Stimulated activated naive CD8-positive, alpha-beta T cell treated with anti-CD3 and anti-CD28 coated beads, Interleukin-15, Interleukin-2, amounts not matched to agents 100 ng/mL and 50 ng/mL, for 24 hours (primary cell): Measurements from ENCODE around the gene CCDC172.

Source experiments
- H3K27ac Mint-ChIP-seq: one replicate; pipeline ENCODE4 v1.8.0; 2021; ENCODE audit warnings: mild to moderate bottlenecking, mixed read lengths
- H3K27me3 Mint-ChIP-seq: one replicate; pipeline ENCODE4 v1.8.0; 2021; ENCODE audit warnings: mixed read lengths
- H3K36me3 Mint-ChIP-seq: one replicate; pipeline ENCODE4 v1.8.0; 2021; ENCODE audit warnings: low read depth, mixed read lengths
- H3K4me1 Mint-ChIP-seq: one replicate; pipeline ENCODE4 v1.8.0; 2021; ENCODE audit warnings: low read depth, mixed read lengths
- H3K4me3 Mint-ChIP-seq: one replicate; pipeline ENCODE4 v1.8.0; 2021; ENCODE audit warnings: mild to moderate bottlenecking, mixed read lengths
- H3K9me3 Mint-ChIP-seq: one replicate; pipeline ENCODE4 v1.8.0; 2021; ENCODE audit warnings: mixed read lengths

Gene CCDC172

GRCh38 chr10:116311706-116312490, 12.3 kb upstream of the CCDC172 start:
- Mint-ChIP-seq H3K4me3 (no peak overlapping the region), H3K4me1 (no peaks in the 10 kb centered on the region), H3K9me3 (no peaks in the 10 kb centered on the region), H3K36me3 (no peaks in the 10 kb centered on the region), H3K27ac (no peak overlapping the region), H3K27me3 (no peaks in the 10 kb centered on the region)

GRCh38 chr10:116312548-116312947, 11.7 kb upstream of the CCDC172 start:
- Mint-ChIP-seq H3K4me3 (no peak overlapping the region), H3K4me1 (no peaks in the 10 kb centered on the region), H3K27ac (no peak overlapping the region), H3K27me3 (no peaks in the 10 kb centered on the region), H3K36me3 (no peaks in the 10 kb centered on the region), H3K9me3 (no peaks in the 10 kb centered on the region)

GRCh38 chr10:116316503-116316902, 7.7 kb upstream of the CCDC172 start:
- Mint-ChIP-seq H3K27me3 (no peaks in the 10 kb centered on the region), H3K27ac (no peak overlapping the region), H3K4me3 (no peak overlapping the region), H3K36me3 (no peaks in the 10 kb centered on the region), H3K4me1 (no peaks in the 10 kb centered on the region), H3K9me3 (no peaks in the 10 kb centered on the region)

GRCh38 chr10:116324951-116325635, 845 bp downstream of the CCDC172 start:
- Mint-ChIP-seq H3K36me3 (no peaks in the 10 kb centered on the region), H3K4me3 (no peak overlapping the region), H3K4me1 (no peaks in the 10 kb centered on the region), H3K9me3 (no peaks in the 10 kb centered on the region), H3K27me3 (no peaks in the 10 kb centered on the region), H3K27ac (no peak overlapping the region)

GRCh38 chr10:116325987-116326386, 1.7 kb downstream of the CCDC172 start:
- no peak overlapping the region for H3K4me3 Mint-ChIP-seq
- no peaks in the 10 kb centered on the region for H3K9me3 Mint-ChIP-seq
- no peak overlapping the region for H3K27ac Mint-ChIP-seq
- H3K36me3 Mint-ChIP-seq: no peaks in the 10 kb centered on the region
- no peaks in the 10 kb centered on the region for H3K27me3 Mint-ChIP-seq
- H3K4me1 Mint-ChIP-seq: no peaks in the 10 kb centered on the region

GRCh38 chr10:116329153-116329552, 4.9 kb downstream of the CCDC172 start:
- Mint-ChIP-seq H3K4me3 (no peak overlapping the region), H3K4me1 (no peaks in the 10 kb centered on the region), H3K9me3 (no peaks in the 10 kb centered on the region), H3K27ac (no peak overlapping the region), H3K36me3 (no peaks in the 10 kb centered on the region), H3K27me3 (no peaks in the 10 kb centered on the region)

- H3K36me3 Mint-ChIP-seq: no peaks in the 10 kb centered on the region
- no peaks in the 10 kb centered on the region for H3K9me3 Mint-ChIP-seq
- no peak overlapping the region for H3K4me3 Mint-ChIP-seq
- H3K27ac Mint-ChIP-seq: no peak overlapping the region
- no peaks in the 10 kb centered on the region for H3K4me1 Mint-ChIP-seq
- no peaks in the 10 kb centered on the region for H3K27me3 Mint-ChIP-seq
These were observed 7.6 kb downstream of the CCDC172 start for GRCh38 chr10:116331815-116332214.

GRCh38 chr10:116336866-116337265, 12.6 kb downstream of the CCDC172 start:
- H3K36me3 Mint-ChIP-seq: no peaks in the 10 kb centered on the region
- no peaks in the 10 kb centered on the region for H3K4me1 Mint-ChIP-seq
- peaks cover 4% of the 10 kb centered on the region for H3K27me3 Mint-ChIP-seq

GRCh38 chr10:116352125-116352524, 27.9 kb downstream of the CCDC172 start:
- H3K4me1 Mint-ChIP-seq: no peaks in the 10 kb centered on the region
- H3K9me3 Mint-ChIP-seq: peaks cover 12% of the 10 kb centered on the region
- no peak overlapping the region for H3K27ac Mint-ChIP-seq
- no peak overlapping the region for H3K4me3 Mint-ChIP-seq
- no peaks in the 10 kb centered on the region for H3K27me3 Mint-ChIP-seq
- H3K36me3 Mint-ChIP-seq: no peaks in the 10 kb centered on the region

More at GRCh38 chr10:116336866-116337265, 12.6 kb downstream of the CCDC172 start:
- Mint-ChIP-seq H3K9me3 (no peaks in the 10 kb centered on the region), H3K4me3 (no peak overlapping the region), H3K27ac (no peak overlapping the region)

GRCh38 chr10:116353817-116354216, 29.6 kb downstream of the CCDC172 start:
- H3K4me1 Mint-ChIP-seq: no peaks in the 10 kb centered on the region
- H3K27ac Mint-ChIP-seq: no peak overlapping the region
- no peaks in the 10 kb centered on the region for H3K36me3 Mint-ChIP-seq
- no peaks in the 10 kb centered on the region for H3K27me3 Mint-ChIP-seq
- no peak overlapping the region for H3K4me3 Mint-ChIP-seq
- H3K9me3 Mint-ChIP-seq: peaks cover 12% of the 10 kb centered on the region

- H3K27ac Mint-ChIP-seq: no peak overlapping the region
- no peaks in the 10 kb centered on the region for H3K36me3 Mint-ChIP-seq
- no peak overlapping the region for H3K4me3 Mint-ChIP-seq
- no peaks in the 10 kb centered on the region for H3K27me3 Mint-ChIP-seq
- peaks cover 5% of the 10 kb centered on the region for H3K9me3 Mint-ChIP-seq
- no peaks in the 10 kb centered on the region for H3K4me1 Mint-ChIP-seq
These were observed 31.1 kb downstream of the CCDC172 start for GRCh38 chr10:116355341-116355740.

- H3K9me3 Mint-ChIP-seq: peaks cover 5% of the 10 kb centered on the region
- H3K27me3 Mint-ChIP-seq: no peaks in the 10 kb centered on the region
- H3K4me3 Mint-ChIP-seq: no peak overlapping the region
- no peak overlapping the region for H3K27ac Mint-ChIP-seq
- H3K36me3 Mint-ChIP-seq: no peaks in the 10 kb centered on the region
- no peaks in the 10 kb centered on the region for H3K4me1 Mint-ChIP-seq
These were observed 32.6 kb downstream of the CCDC172 start for GRCh38 chr10:116356833-116357232.

GRCh38 chr10:116364868-116365267, 40.6 kb downstream of the CCDC172 start:
- H3K4me3 Mint-ChIP-seq: no peak overlapping the region
- H3K27ac Mint-ChIP-seq: no peak overlapping the region
- no peaks in the 10 kb centered on the region for H3K9me3 Mint-ChIP-seq
- H3K4me1 Mint-ChIP-seq: no peaks in the 10 kb centered on the region
- H3K27me3 Mint-ChIP-seq: no peaks in the 10 kb centered on the region
- H3K36me3 Mint-ChIP-seq: no peaks in the 10 kb centered on the region

- no peaks in the 10 kb centered on the region for H3K9me3 Mint-ChIP-seq
- H3K4me3 Mint-ChIP-seq: no peak overlapping the region
- H3K27me3 Mint-ChIP-seq: peaks cover 9% of the 10 kb centered on the region
These were observed 47.5 kb downstream of the CCDC172 start for GRCh38 chr10:116371737-116372136.

GRCh38 chr10:116382290-116382689, 58.0 kb downstream of the CCDC172 start:
- H3K36me3 Mint-ChIP-seq: no peaks in the 10 kb centered on the region
- no peaks in the 10 kb centered on the region for H3K27me3 Mint-ChIP-seq
- no peaks in the 10 kb centered on the region for H3K4me1 Mint-ChIP-seq
- H3K4me3 Mint-ChIP-seq: no peak overlapping the region
- no peaks in the 10 kb centered on the region for H3K9me3 Mint-ChIP-seq
- no peak overlapping the region for H3K27ac Mint-ChIP-seq

More at GRCh38 chr10:116371737-116372136, 47.5 kb downstream of the CCDC172 start:
- Mint-ChIP-seq H3K27ac (no peak overlapping the region), H3K36me3 (no peaks in the 10 kb centered on the region), H3K4me1 (no peaks in the 10 kb centered on the region)
